Mesodermal cell (in vitro differentiated cells): ENCODE results near the gene NAB1.

Experiments used
- H3K27ac ChIP-seq: 2 replicates; pipeline ENCODE4 v1.7.0; 2013; ENCODE audit warnings: mild to moderate bottlenecking, low read depth, low read length, moderate library complexity; ENCODE audit not compliant: severe bottlenecking
- H3K36me3 ChIP-seq: 2 replicates; pipeline ENCODE4 v1.7.1; 2013; ENCODE audit warnings: mild to moderate bottlenecking, low read length, moderate library complexity; ENCODE audit not compliant: control insufficient read depth, insufficient read depth
- H3K4me1 ChIP-seq: one replicate; pipeline ENCODE4 v1.7.1; 2013; ENCODE audit warnings: mild to moderate bottlenecking, low read length; ENCODE audit not compliant: insufficient read depth, control insufficient read depth, poor library complexity, severe bottlenecking
- H3K4me3 ChIP-seq: 2 replicates; pipeline ENCODE4 v1.7.0; 2013; ENCODE audit warnings: low read length, control low read depth, mild to moderate bottlenecking; ENCODE audit not compliant: insufficient read depth, poor library complexity, severe bottlenecking; ENCODE audit errors: extremely low read depth
- H3K9me3 ChIP-seq: 2 replicates; pipeline ENCODE4 v1.7.1; 2013; ENCODE audit warnings: mild to moderate bottlenecking, low read length, moderate library complexity; ENCODE audit not compliant: control insufficient read depth
- WGBS, 2 experiments: methylation state at CpG; one replicate each; pipeline ENCODE4 v1.1.5; 2013; ENCODE audit warnings: missing lambda C conversion rate in 2 of 2; ENCODE audit not compliant: insufficient coverage in 2 of 2; 5-methylcytosine and 5-hydroxymethylcytosine counted together

Gene NAB1

DNA sequence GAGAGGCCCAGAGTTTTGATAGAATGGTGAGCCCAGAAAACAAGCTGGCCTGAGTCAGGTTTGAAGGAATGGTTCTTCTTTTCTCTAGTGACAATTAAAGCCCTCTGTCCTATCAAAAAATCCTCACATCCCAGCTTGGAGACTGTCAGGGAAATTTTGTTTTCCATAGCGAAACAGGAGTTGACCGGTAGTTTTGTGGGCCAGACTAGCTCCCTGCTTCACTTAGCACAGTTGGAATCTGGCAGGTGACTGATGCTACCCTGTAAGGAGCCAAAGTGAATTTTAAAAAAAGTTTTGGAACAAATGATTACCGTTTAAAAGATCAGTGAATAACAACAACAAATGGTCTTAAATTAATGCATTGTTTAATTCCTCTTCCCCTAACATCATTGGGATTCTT, 6.7 kb downstream of the NAB1 start:
- Histone ChIP-seq H3K36me3 (peaks cover 11% of the 10 kb centered on the region), H3K27ac (no peak overlapping the region), H3K4me1 (peaks cover 2% of the 10 kb centered on the region), H3K4me3 (no peak overlapping the region), H3K9me3 (no peaks in the 10 kb centered on the region)
- 94 to 96% methylated on average over 2 of the region's 3 CpGs for whole genome bisulfite sequencing, 2 experiments

DNA sequence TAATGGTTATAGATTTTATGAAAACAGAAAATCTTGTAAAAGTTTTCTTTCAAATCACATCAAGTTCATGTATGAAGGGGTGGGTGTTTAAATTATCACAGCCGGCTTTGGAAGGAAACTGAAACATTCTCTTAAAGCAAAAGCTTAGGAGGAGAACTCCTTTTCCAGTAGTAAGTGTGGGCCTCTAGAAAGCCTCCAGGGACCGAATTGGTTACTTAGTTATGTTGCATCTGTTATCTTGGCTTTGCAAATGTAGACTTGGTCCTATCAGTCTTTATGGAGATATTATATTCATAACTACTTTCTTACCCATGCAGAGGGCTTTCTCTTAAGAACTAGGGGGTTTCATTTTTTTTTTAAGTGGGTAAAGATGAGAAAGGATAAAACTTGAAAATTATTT, 7.4 kb downstream of the NAB1 start:
- no peak overlapping the region for H3K27ac ChIP-seq
- H3K9me3 ChIP-seq, result no peaks in the 10 kb centered on the region
- H3K4me3 ChIP-seq, result no peak overlapping the region
- WGBS, 2 experiments, result no CpG with 5 or more reads among the region's 2 CpGs
- peaks cover 11% of the 10 kb centered on the region for H3K36me3 ChIP-seq
- H3K4me1 ChIP-seq, result no peaks in the 10 kb centered on the region

DNA sequence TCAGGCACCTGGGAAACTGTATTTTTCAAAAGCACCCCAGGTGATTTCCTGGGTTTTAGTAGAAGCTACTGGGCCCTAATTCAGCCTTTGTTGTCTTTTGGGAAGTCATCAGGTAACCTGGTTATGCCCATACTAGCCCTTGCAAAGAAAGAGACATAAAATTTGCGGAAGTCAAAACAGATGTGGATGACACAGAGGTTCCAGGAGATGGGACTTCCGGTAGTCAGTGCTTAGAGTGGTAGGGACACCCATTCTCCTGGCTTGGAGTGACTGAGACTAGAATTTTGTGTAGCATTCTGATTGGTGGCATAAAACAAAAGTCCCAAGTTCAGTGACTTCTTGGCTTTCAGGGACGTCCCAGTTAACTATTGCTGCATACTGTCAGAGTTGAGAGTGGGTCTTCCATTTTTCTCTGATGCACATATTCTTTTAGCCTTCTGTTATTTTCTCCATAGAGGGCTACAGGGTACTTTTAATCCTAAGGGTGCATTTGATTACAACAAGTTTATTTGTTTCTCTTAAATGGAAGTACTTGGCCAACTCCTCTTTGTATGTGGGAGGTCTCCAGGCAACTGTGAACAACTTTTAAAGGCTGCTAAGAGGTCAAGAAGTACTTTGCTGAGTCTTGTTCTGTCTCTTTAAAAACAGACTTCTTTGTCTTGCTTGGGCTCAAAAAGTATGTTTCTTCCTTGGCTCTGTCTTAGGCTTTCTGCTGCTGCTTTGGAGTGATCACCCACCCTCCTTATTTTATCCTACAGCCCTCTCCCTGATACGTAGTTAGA, 8.8 kb downstream of the NAB1 start:
- no peaks in the 10 kb centered on the region for H3K4me1 ChIP-seq
- 88 to 95% methylated on average over 3 to 4 of the region's 4 CpGs for WGBS, 2 experiments
- no peaks in the 10 kb centered on the region for H3K9me3 ChIP-seq
- H3K27ac ChIP-seq, result no peak overlapping the region
- peaks cover 11% of the 10 kb centered on the region for H3K36me3 ChIP-seq
- no peak overlapping the region for H3K4me3 ChIP-seq

DNA sequence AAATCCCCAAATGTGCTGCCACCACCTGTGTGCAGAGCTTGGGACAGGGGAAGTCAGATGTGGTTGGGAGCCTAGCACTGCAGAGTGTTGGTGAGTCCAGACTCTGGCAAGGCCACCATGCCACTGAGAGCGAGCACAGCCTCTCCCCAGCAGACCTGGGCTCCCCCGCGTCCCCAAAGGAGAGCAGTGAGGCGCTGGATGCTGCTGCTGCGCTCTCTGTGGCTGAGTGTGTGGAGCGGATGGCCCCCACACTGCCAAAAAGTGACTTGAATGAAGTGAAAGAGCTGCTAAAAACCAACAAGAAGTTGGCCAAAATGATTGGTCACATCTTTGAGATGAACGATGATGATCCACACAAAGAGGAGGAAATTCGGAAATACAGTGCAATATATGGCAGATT, 10.7 kb downstream of the NAB1 start:
- no peaks in the 10 kb centered on the region for H3K9me3 ChIP-seq
- WGBS, 2 experiments, result 96 to 98% methylated on average over 5 to 8 of the region's 8 CpGs

DNA sequence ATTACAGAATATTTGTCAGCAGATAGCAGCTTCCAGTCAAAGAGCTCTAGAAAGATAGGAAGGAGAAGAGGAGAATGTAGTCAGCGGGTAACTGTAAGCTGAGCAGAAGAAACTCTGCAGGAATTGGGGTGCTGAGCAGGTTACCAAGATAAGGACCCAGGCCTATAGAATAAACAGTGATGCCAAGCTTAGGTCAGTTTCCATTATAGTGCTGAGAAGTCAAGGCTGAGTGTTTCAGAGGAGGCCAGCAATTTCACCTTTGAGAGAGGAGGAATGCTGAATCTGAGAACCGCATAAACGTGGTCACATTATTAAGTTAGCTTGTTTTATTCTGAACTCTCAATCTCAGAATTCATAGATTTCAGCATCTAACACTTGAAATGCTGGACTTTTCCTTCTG, 13.9 kb downstream of the NAB1 start:
- H3K4me1 ChIP-seq, result no peaks in the 10 kb centered on the region
- WGBS, 2 experiments, result 92 to 100% methylated on average over 1 of the region's 3 CpGs
- H3K27ac ChIP-seq, result no peak overlapping the region
- H3K4me3 ChIP-seq, result no peak overlapping the region
- H3K36me3 ChIP-seq, result peaks cover 28% of the 10 kb centered on the region
- no peaks in the 10 kb centered on the region for H3K9me3 ChIP-seq

More for the DNA sequence above, 10.7 kb downstream of the NAB1 start:
- no peaks in the 10 kb centered on the region for H3K4me1 ChIP-seq
- peaks cover 15% of the 10 kb centered on the region for H3K36me3 ChIP-seq
- no peak overlapping the region for H3K27ac ChIP-seq
- H3K4me3 ChIP-seq, result no peak overlapping the region

DNA sequence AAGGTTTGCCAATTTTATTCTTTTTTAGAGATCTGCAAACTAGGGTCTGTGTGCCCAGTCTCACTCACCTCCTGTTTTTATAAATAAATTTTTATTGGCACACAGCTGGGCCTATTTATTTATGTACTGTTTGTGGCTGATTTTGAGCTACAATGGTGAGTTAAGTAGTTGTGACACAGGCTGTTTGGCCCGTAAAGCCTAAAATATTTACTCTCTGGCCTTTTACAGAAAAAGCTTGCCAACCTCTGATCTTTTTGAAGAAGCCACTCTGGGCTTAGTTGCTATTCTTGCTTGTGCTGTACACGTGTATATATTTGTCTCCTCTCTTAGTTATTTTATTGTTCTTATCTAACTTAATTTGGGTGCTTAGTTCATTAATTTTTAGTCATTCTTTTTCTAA, 14.5 kb downstream of the NAB1 start:
- Histone ChIP-seq H3K27ac (no peak overlapping the region), H3K36me3 (peaks cover 28% of the 10 kb centered on the region), H3K4me3 (no peak overlapping the region), H3K4me1 (no peaks in the 10 kb centered on the region), H3K9me3 (no peaks in the 10 kb centered on the region)
- 89 to 100% methylated on average over 1 of the region's 2 CpGs for WGBS, 2 experiments

DNA sequence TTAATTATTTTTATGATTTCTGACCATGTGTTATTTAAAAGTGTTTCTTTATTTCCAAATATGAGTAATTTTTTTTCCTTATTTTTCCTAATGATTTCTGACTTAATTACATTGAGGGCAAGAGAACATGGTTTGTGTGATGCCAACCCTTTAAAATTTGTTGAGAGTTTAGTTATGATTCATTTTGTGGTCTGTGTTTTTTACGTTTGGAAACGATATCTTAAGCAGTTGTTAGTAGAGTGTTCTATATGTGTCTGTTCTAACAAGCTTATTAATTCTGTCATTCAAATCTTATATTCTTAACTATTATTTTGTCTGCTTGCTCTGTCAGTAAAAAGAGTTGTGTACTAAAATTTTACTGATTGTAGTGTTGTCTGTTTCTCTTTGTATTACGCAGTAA, 15.0 kb downstream of the NAB1 start:
- WGBS, 2 experiments, result no CpG with 5 or more reads among the region's 3 CpGs
- H3K27ac ChIP-seq, result no peak overlapping the region

DNA sequence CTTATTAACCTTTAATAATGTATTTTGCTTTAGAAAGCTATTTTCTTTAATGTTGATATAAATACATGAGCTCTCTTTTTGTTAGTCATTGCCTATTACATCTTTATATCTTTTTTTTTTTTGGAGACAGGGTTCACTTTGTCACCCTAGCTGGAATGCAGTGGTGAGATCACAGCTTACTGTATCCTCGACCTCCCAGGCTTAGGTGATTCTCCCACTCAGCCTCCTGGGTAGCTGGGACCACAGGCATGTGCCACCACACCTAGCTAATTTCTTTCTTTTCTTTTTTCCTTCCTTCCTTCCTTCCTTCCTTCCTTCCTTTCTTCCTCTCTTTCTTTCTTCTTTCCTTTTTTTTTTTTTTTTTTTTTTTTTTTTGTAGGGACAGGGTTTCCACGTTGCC, 15.4 kb downstream of the NAB1 start:
- Histone ChIP-seq H3K4me3 (no peak overlapping the region), H3K9me3 (no peaks in the 10 kb centered on the region), H3K27ac (no peak overlapping the region), H3K36me3 (peaks cover 26% of the 10 kb centered on the region), H3K4me1 (no peaks in the 10 kb centered on the region)
- 71 to 100% methylated on average over 1 of the region's 2 CpGs for WGBS, 2 experiments

More for the DNA sequence above, 15.0 kb downstream of the NAB1 start:
- Histone ChIP-seq H3K9me3 (no peaks in the 10 kb centered on the region), H3K36me3 (peaks cover 28% of the 10 kb centered on the region), H3K4me3 (no peak overlapping the region), H3K4me1 (no peaks in the 10 kb centered on the region)

DNA sequence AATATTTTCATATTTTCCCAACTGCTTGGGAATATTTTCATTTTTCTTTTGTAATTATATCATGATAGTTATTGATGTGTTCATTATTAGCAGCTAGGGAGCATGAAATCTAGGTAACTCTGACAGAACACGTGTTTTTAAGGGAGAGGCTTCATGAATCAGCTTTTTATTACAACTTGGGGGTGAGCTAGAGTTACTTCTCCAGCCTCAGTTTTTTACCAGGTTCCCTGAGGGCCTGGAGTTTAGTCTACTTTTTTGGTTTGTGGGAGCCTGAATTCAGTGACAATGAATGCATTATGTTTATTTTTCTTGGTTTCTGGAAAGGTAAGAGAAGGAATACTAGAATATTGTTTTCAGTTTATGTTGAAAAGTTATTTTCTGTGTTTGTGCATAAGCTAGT, 18.0 kb downstream of the NAB1 start:
- Histone ChIP-seq H3K4me3 (no peak overlapping the region), H3K9me3 (no peaks in the 10 kb centered on the region), H3K4me1 (no peaks in the 10 kb centered on the region), H3K36me3 (peaks cover 32% of the 10 kb centered on the region), H3K27ac (no peak overlapping the region)
- 100% methylated on average over 1 of the region's 1 CpG for WGBS, 2 experiments

DNA sequence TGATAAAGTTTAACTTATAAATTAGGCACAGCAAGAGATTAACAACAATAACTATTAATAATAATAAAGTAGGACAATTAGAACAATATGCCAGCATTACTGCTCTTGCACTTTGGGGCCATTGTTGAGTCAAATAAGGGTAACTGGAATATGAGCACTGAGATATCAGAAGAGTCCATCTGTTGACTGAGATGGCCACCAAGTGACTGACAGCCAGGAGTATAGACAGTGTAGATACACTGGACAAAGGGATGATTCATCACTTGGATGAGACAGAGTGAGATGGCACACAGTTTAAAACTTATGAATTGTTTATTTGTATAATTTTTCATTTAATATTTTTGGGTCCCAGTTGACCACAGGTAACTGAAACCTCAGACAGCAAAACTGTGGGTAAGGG, 20.0 kb downstream of the NAB1 start:
- Histone ChIP-seq H3K27ac (no peak overlapping the region), H3K4me1 (no peaks in the 10 kb centered on the region), H3K9me3 (no peaks in the 10 kb centered on the region), H3K4me3 (no peak overlapping the region), H3K36me3 (peaks cover 39% of the 10 kb centered on the region)

DNA sequence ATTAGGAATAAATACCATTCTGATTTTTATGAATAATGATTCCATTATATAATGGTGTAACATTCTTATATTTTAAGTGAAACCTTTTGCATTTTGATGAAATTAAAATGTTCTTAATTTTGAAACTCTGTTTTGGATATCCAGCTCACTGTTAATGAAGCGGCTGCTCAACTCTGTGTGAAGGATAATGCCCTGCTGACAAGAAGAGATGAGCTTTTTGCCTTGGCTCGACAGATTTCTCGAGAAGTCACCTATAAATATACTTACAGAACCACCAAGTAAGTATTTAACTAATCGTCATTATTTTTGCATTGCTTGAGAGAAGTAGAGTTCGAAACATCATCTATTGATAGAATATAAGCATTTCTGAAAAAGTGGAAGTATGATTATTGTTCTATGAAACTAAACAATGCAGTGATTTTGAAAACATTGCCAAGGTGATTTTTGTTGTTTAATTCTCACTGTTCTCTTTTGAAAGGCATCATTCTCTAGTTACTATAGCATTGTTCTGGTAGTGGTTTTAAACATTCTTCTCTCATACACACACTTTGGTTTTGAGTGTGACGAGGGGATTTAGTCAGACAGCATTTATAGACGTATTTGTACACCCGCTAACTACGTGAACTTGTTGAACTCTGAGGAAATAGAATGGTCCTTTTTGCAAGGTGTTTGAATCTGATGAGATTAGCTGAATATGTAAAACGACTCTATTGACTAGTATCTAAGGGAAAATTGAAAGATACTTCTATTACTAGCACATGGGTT, 21.5 kb downstream of the NAB1 start:
- Histone ChIP-seq H3K9me3 (no peaks in the 10 kb centered on the region), H3K4me1 (no peaks in the 10 kb centered on the region), H3K27ac (no peak overlapping the region), H3K4me3 (no peak overlapping the region), H3K36me3 (peaks cover 32% of the 10 kb centered on the region)
- WGBS, 2 experiments, result 97 to 100% methylated on average over 4 of the region's 10 CpGs
